K562 (cell line): Measurements from ENCODE around the gene PAK1IP1. TPM values are rescaled to one million over a fixed set of nuclear protein-coding genes. Genes with fewer than 3 reads are reported as not detected.

Source experiments
- ATAC-seq: fragments of 200-7000 bp; cut with Tn5 transposase; 3 replicates; pipeline ENCODE4 v1.9.1; 2020; ENCODE audit warnings: moderate library complexity
- BruUV-seq: library from RNA; stranded (reverse); fragments of 400-500 nt; replicated peaks from 2 replicates; lab custom pipeline; 2021; lab: Mats Ljungman, UMichigan
- CTCF ChIA-PET: fragments of 300-600 bp; formaldehyde crosslinking; extraction: SDS; loops from one replicate; lab custom pipeline; 2021; ENCODE audit warnings: low intra/inter-chr PET ratio; lab: Yijun Ruan, JAX
- POLR2A ChIA-PET: fragments of 300-600, 350-650 bp; sonication (Branson Sonifier 250); formaldehyde crosslinking; extraction: SDS; loops from one replicate; lab custom pipeline; 2021; ENCODE audit warnings: antibody characterized with exemption, inconsistent platforms; lab: Yijun Ruan, JAX
- DNase-seq, 4 experiments: peaks; one replicate each; pipeline versions ENCODE4 v3.0.0 to v3.0.0-alpha.2; 2011 to 2018; ENCODE audit warnings: low spot score in 3 of 4, mixed read lengths in 3 of 4; ENCODE audit errors: extremely low read depth in 1 of 4
- FAIRE-seq: peaks from 2 replicates; lab custom pipeline; 2011; peaks lifted over from hg19 to GRCh38; lab: Jason Lieb, UNC
- H2AFZ ChIP-seq: 2 replicates; pipeline ENCODE4 v1.6.0; 2011; ENCODE audit warnings: low read depth, low read length, control low read depth, inconsistent platforms
- H3K27ac ChIP-seq: fragments of 200-600 bp; 3 replicates; pipeline ENCODE4 v1.8.0; 2011; ENCODE audit warnings: low read depth, mild to moderate bottlenecking, control low read depth, inconsistent platforms, low read length, moderate library complexity, mixed read lengths; ENCODE audit errors: extremely low read depth
- H3K27me3 ChIP-seq, 2 experiments: fragments of 300-600 bp in 1 of 2; 2 replicates in 1 of 2; 3 replicates in 1 of 2; pipeline versions ENCODE4 v1.6.0 to v1.8.0; 2011; ENCODE audit warnings: inconsistent platforms in 2 of 2, low read length in 2 of 2, mild to moderate bottlenecking in 1 of 2, mixed read lengths in 1 of 2, moderate library complexity in 1 of 2; ENCODE audit not compliant: control insufficient read depth in 2 of 2, insufficient read depth in 2 of 2
- H3K36me3 ChIP-seq: fragments of 300-600 bp; 3 replicates; pipeline ENCODE4 v1.8.0; 2011; ENCODE audit warnings: mild to moderate bottlenecking, low read length, inconsistent platforms; ENCODE audit not compliant: control insufficient read depth, insufficient read depth
- H3K4me1 ChIP-seq, 2 experiments: fragments of 200-600 bp in 1 of 2; replicated peaks in 1 of 2; 2 replicates in 1 of 2; 3 replicates in 1 of 2; pipeline versions ENCODE4 v1.5.1 to v1.8.0; 2011; ENCODE audit warnings: inconsistent platforms in 2 of 2, low read length in 2 of 2, mild to moderate bottlenecking in 1 of 2, mixed read lengths in 1 of 2, moderate library complexity in 1 of 2; ENCODE audit not compliant: control insufficient read depth in 2 of 2, insufficient read depth in 2 of 2
- H3K4me2 ChIP-seq: 2 replicates; pipeline ENCODE4 v1.6.1; 2011; ENCODE audit warnings: low read length, control low read depth, inconsistent platforms, mixed read lengths; ENCODE audit not compliant: insufficient read depth
- H3K4me3 ChIP-seq: fragments of 200-600 bp; sonication (generic), shearing (Covaris generic); 2 replicates; pipeline ENCODE4 v1.5.1; 2016; ENCODE audit warnings: control low read depth, inconsistent platforms
- H3K79me2 ChIP-seq: fragments of 200-600 bp; 3 replicates; pipeline ENCODE4 v1.8.0; 2011; ENCODE audit warnings: low read length, inconsistent platforms; ENCODE audit not compliant: control insufficient read depth, insufficient read depth
- H3K9ac ChIP-seq, 2 experiments: 2 replicates each; pipeline versions ENCODE4 v1.6.0 to v1.6.1; 2011; ENCODE audit warnings: low read depth in 2 of 2, low read length in 2 of 2, control low read depth in 1 of 2, inconsistent platforms in 1 of 2, mild to moderate bottlenecking in 1 of 2, mixed read lengths in 1 of 2; ENCODE audit not compliant: insufficient read depth in 1 of 2
- H3K9me1 ChIP-seq: one replicate; pipeline ENCODE4 v1.6.0; 2011; ENCODE audit warnings: inconsistent platforms, mild to moderate bottlenecking, low read length, moderate library complexity; ENCODE audit not compliant: control insufficient read depth, insufficient read depth
- H3K9me3 ChIP-seq: replicated peaks from 2 replicates; pipeline ENCODE4 v1.5.1; 2011; ENCODE audit warnings: low read depth, low read length, inconsistent platforms; ENCODE audit not compliant: control insufficient read depth, insufficient read depth
- H4K20me1 ChIP-seq: replicated peaks from 2 replicates; pipeline ENCODE4 v1.6.1; 2011; ENCODE audit warnings: low read length, inconsistent platforms, mixed read lengths; ENCODE audit not compliant: control insufficient read depth, insufficient read depth
- ARHGAP35 ChIP-seq: fragments of 450-650 bp; IDR thresholded peaks from 2 replicates; pipeline ENCODE4 v1.6.1; 2018; ENCODE audit not compliant: partially characterized antibody
- DNMT1 ChIP-seq: fragments of 450-650 bp; IDR thresholded peaks from 2 replicates; pipeline ENCODE4 v1.6.1; 2016; ENCODE audit warnings: antibody characterized with exemption, mild to moderate bottlenecking
- MCM3 ChIP-seq: fragments of 450-650 bp; IDR thresholded peaks from 2 replicates; pipeline ENCODE4 v1.6.1; 2016
- PCBP1 ChIP-seq: fragments of 200-400 bp; formaldehyde crosslinking; IDR thresholded peaks from 2 replicates; pipeline ENCODE4 v1.6.1; 2018; ENCODE audit warnings: mild to moderate bottlenecking, low read depth, low read length; ENCODE audit not compliant: poor library complexity, severe bottlenecking
- THRAP3 ChIP-seq: fragments of 450-650 bp; IDR thresholded peaks from 2 replicates; pipeline ENCODE4 v1.6.1; 2016; ENCODE audit warnings: mild to moderate bottlenecking, inconsistent platforms, borderline replicate concordance
- ZNF124 ChIP-seq: sonication (generic); formaldehyde crosslinking; IDR thresholded peaks from 2 replicates; pipeline ENCODE4 v1.8.1; 2022; ENCODE audit warnings: missing genetic modification reagents
- ZNF277 ChIP-seq: fragments of 250-450 bp; sonication (Bioruptor Pico); IDR thresholded peaks from 2 replicates; pipeline ENCODE4 v1.8.0; 2022; ENCODE audit warnings: inconsistent platforms, mild to moderate bottlenecking, moderate library complexity, borderline replicate concordance
- ZNF318 ChIP-seq, 2 experiments: fragments of 450-650 bp; IDR thresholded peaks; 2 replicates each; pipeline ENCODE4 v1.6.1; 2016; ENCODE audit warnings: mild to moderate bottlenecking in 2 of 2, borderline replicate concordance in 1 of 2, low read depth in 1 of 2, moderate library complexity in 1 of 2
- ZNF551 ChIP-seq: fragments of 250-450 bp; sonication (Bioruptor Pico); IDR thresholded peaks from 2 replicates; pipeline ENCODE4 v1.5.0; 2021; ENCODE audit warnings: mild to moderate bottlenecking, moderate library complexity
- ZNF586 ChIP-seq: fragments of 450-650 bp; formaldehyde crosslinking; conservative IDR thresholded peaks from 2 replicates; pipeline ENCODE4 v1.4.0; 2020; ENCODE audit warnings: mild to moderate bottlenecking, moderate library complexity
- ZNF639 ChIP-seq, 2 experiments: fragments of 200-800 bp in 1 of 2; sonication (Bioruptor generic) in 1 of 2; sonication (generic) in 1 of 2; formaldehyde crosslinking in 1 of 2; IDR thresholded peaks in 1 of 2; conservative IDR thresholded peaks in 1 of 2; 2 replicates each; pipeline versions ENCODE4 v1.5.0 to v1.6.1; 2016 to 2020; ENCODE audit warnings: missing compliant biosample characterization in 1 of 2, missing genetic modification characterization in 1 of 2, missing genetic modification reagents in 1 of 2
- WGBS: fragments of 100-300 bp; shearing (Covaris generic); methylation state at CpG from one replicate; pipeline ENCODE4 v1.1.6; 2016; ENCODE audit warnings: low coverage, mixed read lengths; ENCODE audit not compliant: insufficient coverage; ENCODE audit errors: missing lambda C conversion rate; 5-methylcytosine and 5-hydroxymethylcytosine counted together
- in situ Hi-C: fragments of 300-500 bp; cut with MboI; formaldehyde crosslinking; loops from 4 replicates; pipeline ENCODE4 v1.15.0; 2018; ENCODE audit warnings: inconsistent platforms, mixed read lengths
- intact Hi-C: fragments of 100-400 bp; cut with micrococcal nuclease; formaldehyde crosslinking; loops from 2 replicates; pipeline ENCODE4 v1.14.2; 2022
- polyA plus RNA-seq, 8 experiments: library from polyadenylated mRNA; depleted of rRNA in 4 of 8; stranded (reverse) in 5 of 8; unstranded in 3 of 8; fragments of >200 nt; fragmentation: Nextera tagmentation in 2 of 8; fragmentation: Illumina TruSeq in 1 of 8; extraction: Ambion mirVana in 2 of 8; extraction: Trizol in 1 of 8; gene quantifications; 2 replicates each; pipeline versions ENCODE4 v1.2.1 to v1.2.3, GENCODE V29; 2011 to 2014; ENCODE audit warnings: inconsistent platforms in 1 of 8, missing spikeins in 1 of 8
- total RNA-seq, 7 experiments: library from RNA; depleted of rRNA in 6 of 7; stranded (reverse); fragments of >200 nt in 6 of 7; fragmentation: Illumina TruSeq in 2 of 7; extraction: Trizol in 2 of 7; gene quantifications; 2 replicates each; pipeline versions ENCODE4 v1.2.1 to v1.2.3, GENCODE V29; 2011 to 2021; ENCODE audit warnings: low replicate concordance in 1 of 7

Gene PAK1IP1
- total and polyA plus RNA-seq, 9 of the 15 experiments (the other 6 are each of a cell fraction or from before 2014, with no cell fraction given), result 50.0 to 200 (median 87.0) TPM

- no TSS peak for BruUV-seq
- H3K79me2 ChIP-seq, result peaks cover 71% of the 10 kb centered on the region
- peak; percentile 50 for ATAC-seq
- H3K36me3 ChIP-seq, result peaks cover 52% of the 10 kb centered on the region
- peak overlapping the region; percentile 57; the same call in 1 of the 2 replicates for H3K4me3 ChIP-seq
- peak overlapping the region; percentile 38; the same call in 2 of the 3 replicates for H3K27ac ChIP-seq
- H3K9me3 ChIP-seq, result no peaks in the 10 kb centered on the region
- H4K20me1 ChIP-seq, result peaks cover 25% of the 10 kb centered on the region
- H3K9ac ChIP-seq, result peak overlapping the region; percentile 2 to 81; a peak in 3 of 4 replicates
- H3K4me1 ChIP-seq, result peaks cover 28 to 51% of the 10 kb centered on the region in 2 experiments
- H3K4me2 ChIP-seq, result peak overlapping the region; percentile 84
- DNase-seq, result peak in 3 of 4 experiments; percentile 22 to 93 (median 83)
- no peaks in the 10 kb centered on the region for H3K9me1 ChIP-seq
- FAIRE-seq, result peak; percentile 97
- ChIA-PET CTCF (no interaction called here), POLR2A (interaction anchor here (0.6 to 2.7 kb wide), 6 partner anchors 9 to 636 kb away, joined by 3 to 10 read pairs (median 4); no protein-coding TSS in a partner anchor)
- WGBS, result 0% methylated on average over 2 of the region's 2 CpGs
- H2AFZ ChIP-seq, result no peak overlapping the region
- in situ Hi-C loops (no loop called here), intact Hi-C loops (loop anchor here (5.0 kb wide), 1 partner anchor 37 kb away; no protein-coding TSS in a partner anchor)
- no peaks in the 10 kb centered on the region for H3K27me3 ChIP-seq
- TF ChIP-seq ARHGAP35 (no peak), ZNF551 (CRISPR knock-in tag) (no peak), PCBP1 (no peak), ZNF124 (CRISPR knock-in tag) (no peak), ZNF318 (IDR thresholded peaks at IDR 0.05; ENCODE audit: borderline replicate concordance in 1 of 2, low read depth in 1 of 2) (no peak), DNMT1 (no peak), ZNF277 (CRISPR knock-in tag) (no peak), THRAP3 (no peak), MCM3 (no peak), ZNF586 (CRISPR knock-in tag) (no peak), ZNF639 (CRISPR knock-in tag; conservative IDR thresholded peaks at IDR 0.05 in 1 of 2, IDR thresholded peaks at IDR 0.05 in 1 of 2) (0 out of 4 replicates have a peak, but pooled peaks of 1 of the 2 experiments have one; percentile 35)
These were observed 55.0 kb downstream of the PAK1IP1 start for GRCh38 chr6:10749734-10750133.
